ENCODE data around the gene EFCAB3.
"Not testable (repeated sequence)": the region's sequence is repeated elsewhere in the genome, so short reads cannot be mapped to it uniquely, and the experiment has no call there.

The EFCAB3 gene

GRCh38 chr17:62423647-62424461 lies 43.5 kb downstream of the EFCAB3 start, which contains the start of gene METTL2A:
METTL2A (plus strand) TSS chr17:62423897; CDS start chr17:62423903, 6 bp downstream.
- H3K9me3 ChIP-seq (ENCODE audit: control insufficient read depth, low read length); H3K4me1 ChIP-seq (ENCODE audit: control insufficient read depth, insufficient read depth, low read length, poor library complexity, severe bottlenecking): not testable (repeated sequence)
- Histone ChIP-seq H3K36me3 (ENCODE audit: control insufficient read depth, insufficient read depth, low read length) (peaks cover 25% of the 10 kb centered on the region), H3K4me3 (ENCODE audit: extremely low read depth, insufficient read depth, low read length, poor library complexity, severe bottlenecking) (peak within 1 kb of the TSS; percentile 64), H3K27ac (ENCODE audit: low read depth, low read length, severe bottlenecking) (peak within 1 kb of the TSS; percentile 41)
- WGBS, 2 experiments (ENCODE audit: insufficient coverage in 2 of 2): 1 to 2% methylated on average over 40 to 42 of the region's 58 CpGs

- not testable (repeated sequence) for H3K9me3 ChIP-seq (ENCODE audit: control insufficient read depth, low read length); H3K4me1 ChIP-seq (ENCODE audit: control insufficient read depth, insufficient read depth, low read length, poor library complexity, severe bottlenecking); H3K4me3 ChIP-seq (ENCODE audit: extremely low read depth, insufficient read depth, low read length, poor library complexity, severe bottlenecking); H3K27ac ChIP-seq (ENCODE audit: low read depth, low read length, severe bottlenecking)
- peaks cover 28% of the 10 kb centered on the region for H3K36me3 ChIP-seq (ENCODE audit: control insufficient read depth, insufficient read depth, low read length)
- WGBS, 2 experiments (ENCODE audit: insufficient coverage in 2 of 2): no CpG with 5 or more reads among the region's 2 CpGs
Measured at GRCh38 chr17:62426214-62426613, 45.9 kb downstream of the EFCAB3 start.

- WGBS, 2 experiments (ENCODE audit: insufficient coverage in 2 of 2): no CpG with 5 or more reads among the region's 4 CpGs
- H3K4me3 ChIP-seq (ENCODE audit: extremely low read depth, insufficient read depth, low read length, poor library complexity, severe bottlenecking); H3K9me3 ChIP-seq (ENCODE audit: control insufficient read depth, low read length); H3K27ac ChIP-seq (ENCODE audit: low read depth, low read length, severe bottlenecking); H3K4me1 ChIP-seq (ENCODE audit: control insufficient read depth, insufficient read depth, low read length, poor library complexity, severe bottlenecking): not testable (repeated sequence)
- H3K36me3 ChIP-seq (ENCODE audit: control insufficient read depth, insufficient read depth, low read length): peaks cover 11% of the 10 kb centered on the region
Measured at GRCh38 chr17:62435251-62435650, 54.9 kb downstream of the EFCAB3 start.

GRCh38 chr17:62441181-62441580 lies 60.8 kb downstream of the EFCAB3 start:
- peaks cover 52% of the 10 kb centered on the region for H3K36me3 ChIP-seq (ENCODE audit: control insufficient read depth, insufficient read depth, low read length)
- 78% methylated on average over 4 of the region's 6 CpGs; no CpG with 5 or more reads in 1 of the 2 experiments for WGBS, 2 experiments (ENCODE audit: insufficient coverage in 2 of 2)
- H3K9me3 ChIP-seq (ENCODE audit: control insufficient read depth, low read length); H3K27ac ChIP-seq (ENCODE audit: low read depth, low read length, severe bottlenecking); H3K4me3 ChIP-seq (ENCODE audit: extremely low read depth, insufficient read depth, low read length, poor library complexity, severe bottlenecking); H3K4me1 ChIP-seq (ENCODE audit: control insufficient read depth, insufficient read depth, low read length, poor library complexity, severe bottlenecking): not testable (repeated sequence)

- 94 to 100% methylated on average over 2 to 3 of the region's 4 CpGs for WGBS, 2 experiments (ENCODE audit: insufficient coverage in 2 of 2)
- no peaks in the 10 kb centered on the region for H3K9me3 ChIP-seq (ENCODE audit: control insufficient read depth, low read length)
- peaks cover 68% of the 10 kb centered on the region for H3K36me3 ChIP-seq (ENCODE audit: control insufficient read depth, insufficient read depth, low read length)
- H3K4me3 ChIP-seq (ENCODE audit: extremely low read depth, insufficient read depth, low read length, poor library complexity, severe bottlenecking): no peak overlapping the region
- no peaks in the 10 kb centered on the region for H3K4me1 ChIP-seq (ENCODE audit: control insufficient read depth, insufficient read depth, low read length, poor library complexity, severe bottlenecking)
- no peak overlapping the region for H3K27ac ChIP-seq (ENCODE audit: low read depth, low read length, severe bottlenecking)
Measured at GRCh38 chr17:62444063-62444462, 63.7 kb downstream of the EFCAB3 start.

- 88 to 100% methylated on average over 1 to 2 of the region's 4 CpGs for WGBS, 2 experiments (ENCODE audit: insufficient coverage in 2 of 2)
- H3K36me3 ChIP-seq (ENCODE audit: control insufficient read depth, insufficient read depth, low read length): peaks cover 65% of the 10 kb centered on the region
- H3K4me3 ChIP-seq (ENCODE audit: extremely low read depth, insufficient read depth, low read length, poor library complexity, severe bottlenecking); H3K4me1 ChIP-seq (ENCODE audit: control insufficient read depth, insufficient read depth, low read length, poor library complexity, severe bottlenecking); H3K27ac ChIP-seq (ENCODE audit: low read depth, low read length, severe bottlenecking); H3K9me3 ChIP-seq (ENCODE audit: control insufficient read depth, low read length): not testable (repeated sequence)
Measured at GRCh38 chr17:62445791-62446190, 65.4 kb downstream of the EFCAB3 start.

- not testable (repeated sequence) for H3K4me1 ChIP-seq (ENCODE audit: control insufficient read depth, insufficient read depth, low read length, poor library complexity, severe bottlenecking); H3K9me3 ChIP-seq (ENCODE audit: control insufficient read depth, low read length); H3K4me3 ChIP-seq (ENCODE audit: extremely low read depth, insufficient read depth, low read length, poor library complexity, severe bottlenecking); H3K27ac ChIP-seq (ENCODE audit: low read depth, low read length, severe bottlenecking)
- WGBS, 2 experiments (ENCODE audit: insufficient coverage in 2 of 2): 88 to 94% methylated on average over 2 of the region's 4 CpGs
- H3K36me3 ChIP-seq (ENCODE audit: control insufficient read depth, insufficient read depth, low read length): peaks cover 18% of the 10 kb centered on the region
Measured at GRCh38 chr17:62452195-62452594, 71.8 kb downstream of the EFCAB3 start.

- 74 to 86% methylated on average over 1 to 2 of the region's 5 CpGs for WGBS, 2 experiments (ENCODE audit: insufficient coverage in 2 of 2)
Measured at GRCh38 chr17:62453041-62453440, 72.7 kb downstream of the EFCAB3 start.

GRCh38 chr17:62453656-62454055 lies 73.3 kb downstream of the EFCAB3 start:
- H3K4me3 ChIP-seq (ENCODE audit: extremely low read depth, insufficient read depth, low read length, poor library complexity, severe bottlenecking); H3K36me3 ChIP-seq (ENCODE audit: control insufficient read depth, insufficient read depth, low read length); H3K4me1 ChIP-seq (ENCODE audit: control insufficient read depth, insufficient read depth, low read length, poor library complexity, severe bottlenecking); H3K27ac ChIP-seq (ENCODE audit: low read depth, low read length, severe bottlenecking); H3K9me3 ChIP-seq (ENCODE audit: control insufficient read depth, low read length): not testable (repeated sequence)
- 90 to 96% methylated on average over 3 to 4 of the region's 4 CpGs for WGBS, 2 experiments (ENCODE audit: insufficient coverage in 2 of 2)

More at GRCh38 chr17:62453041-62453440, 72.7 kb downstream of the EFCAB3 start:
- not testable (repeated sequence) for H3K36me3 ChIP-seq (ENCODE audit: control insufficient read depth, insufficient read depth, low read length); H3K27ac ChIP-seq (ENCODE audit: low read depth, low read length, severe bottlenecking); H3K4me1 ChIP-seq (ENCODE audit: control insufficient read depth, insufficient read depth, low read length, poor library complexity, severe bottlenecking); H3K9me3 ChIP-seq (ENCODE audit: control insufficient read depth, low read length); H3K4me3 ChIP-seq (ENCODE audit: extremely low read depth, insufficient read depth, low read length, poor library complexity, severe bottlenecking)

GRCh38 chr17:62454111-62454510 lies 73.8 kb downstream of the EFCAB3 start:
- no CpG with 5 or more reads among the region's 3 CpGs for WGBS, 2 experiments (ENCODE audit: insufficient coverage in 2 of 2)
- H3K36me3 ChIP-seq (ENCODE audit: control insufficient read depth, insufficient read depth, low read length): not testable (repeated sequence)

GRCh38 chr17:62456016-62456415 lies 75.7 kb downstream of the EFCAB3 start:
- no peak overlapping the region for H3K27ac ChIP-seq (ENCODE audit: low read depth, low read length, severe bottlenecking)
- no peaks in the 10 kb centered on the region for H3K9me3 ChIP-seq (ENCODE audit: control insufficient read depth, low read length)
- H3K4me1 ChIP-seq (ENCODE audit: control insufficient read depth, insufficient read depth, low read length, poor library complexity, severe bottlenecking): no peaks in the 10 kb centered on the region
- no peaks in the 10 kb centered on the region for H3K36me3 ChIP-seq (ENCODE audit: control insufficient read depth, insufficient read depth, low read length)
- 100% methylated on average over 3 to 5 of the region's 7 CpGs for WGBS, 2 experiments (ENCODE audit: insufficient coverage in 2 of 2)
- no peak overlapping the region for H3K4me3 ChIP-seq (ENCODE audit: extremely low read depth, insufficient read depth, low read length, poor library complexity, severe bottlenecking)

More at GRCh38 chr17:62454111-62454510, 73.8 kb downstream of the EFCAB3 start:
- not testable (repeated sequence) for H3K4me1 ChIP-seq (ENCODE audit: control insufficient read depth, insufficient read depth, low read length, poor library complexity, severe bottlenecking); H3K27ac ChIP-seq (ENCODE audit: low read depth, low read length, severe bottlenecking); H3K4me3 ChIP-seq (ENCODE audit: extremely low read depth, insufficient read depth, low read length, poor library complexity, severe bottlenecking); H3K9me3 ChIP-seq (ENCODE audit: control insufficient read depth, low read length)

All from mesodermal cell (in vitro differentiated cells).